ENCODE results near the gene TMEM163.

The TMEM163 gene

GRCh38 chr2:134457353-134457752 lies 261.4 kb downstream of the TMEM163 start (continued):
- no peak for TF ChIP-seq ZNF148 (tag by site-specific recombination; IDR thresholded peaks at IDR 0.05; ENCODE audit: borderline replicate concordance)
- no peak for TF ChIP-seq ZNF10 (tag by site-specific recombination; IDR thresholded peaks at IDR 0.05)

GRCh38 chr2:134455426-134455825 lies 263.4 kb downstream of the TMEM163 start:
- H3K27ac ChIP-seq (ENCODE audit: extremely low read depth, low read depth, low read length), result no peak overlapping the region
- peaks cover 0 to 30% of the 10 kb centered on the region in 2 experiments; a peak in 1 of 3 replicates for H3K36me3 ChIP-seq (ENCODE audit: control insufficient read depth in 2 of 2, insufficient read depth in 1 of 2, low read length in 2 of 2)
- TF ChIP-seq ZBTB48 (tag by site-specific recombination; IDR thresholded peaks at IDR 0.05), result no peak
- no peak for TF ChIP-seq ZNF76 (tag by site-specific recombination; IDR thresholded peaks at IDR 0.05; ENCODE audit: borderline replicate concordance, low read depth)
- no peak for TF ChIP-seq ZFP41 (tag by site-specific recombination; IDR thresholded peaks at IDR 0.05; ENCODE audit: borderline replicate concordance)
- no peak for TF ChIP-seq PATZ1 (tag by site-specific recombination; IDR thresholded peaks at IDR 0.05)
- TF ChIP-seq ZNF529 (tag by site-specific recombination; IDR thresholded peaks at IDR 0.05; ENCODE audit: insufficient replicate concordance), result no peak
- TF ChIP-seq ZNF626 (tag by site-specific recombination; IDR thresholded peaks at IDR 0.05), result no peak
- no peak for TF ChIP-seq ZNF701 (tag by site-specific recombination; IDR thresholded peaks at IDR 0.05)
- TF ChIP-seq ZNF510 (tag by site-specific recombination; IDR thresholded peaks at IDR 0.05; ENCODE audit: insufficient replicate concordance), result no peak
- TF ChIP-seq ZNF610 (tag by site-specific recombination; IDR thresholded peaks at IDR 0.05; ENCODE audit: borderline replicate concordance), result no peak
- no peak for TF ChIP-seq ZNF518A (tag by site-specific recombination; conservative IDR thresholded peaks at IDR 0.05; ENCODE audit: low read depth)
- TF ChIP-seq, protein P1, sequence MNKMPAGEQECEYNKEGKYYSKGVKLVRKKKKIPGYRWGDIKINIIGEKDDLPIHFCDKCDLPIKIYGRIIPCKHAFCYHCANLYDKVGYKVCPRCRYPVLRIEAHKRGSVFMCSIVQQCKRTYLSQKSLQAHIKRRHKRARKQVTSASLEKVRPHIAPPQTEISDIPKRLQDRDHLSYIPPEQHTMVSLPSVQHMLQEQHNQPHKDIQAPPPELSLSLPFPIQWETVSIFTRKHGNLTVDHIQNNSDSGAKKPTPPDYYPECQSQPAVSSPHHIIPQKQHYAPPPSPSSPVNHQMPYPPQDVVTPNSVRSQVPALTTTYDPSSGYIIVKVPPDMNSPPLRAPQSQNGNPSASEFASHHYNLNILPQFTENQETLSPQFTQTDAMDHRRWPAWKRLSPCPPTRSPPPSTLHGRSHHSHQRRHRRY (tag by site-specific recombination; IDR thresholded peaks at IDR 0.05), result no peak
- no peak for TF ChIP-seq ZNF549 (tag by site-specific recombination; IDR thresholded peaks at IDR 0.05)
- no peak for TF ChIP-seq ZNF776 (tag by site-specific recombination; IDR thresholded peaks at IDR 0.05; ENCODE audit: borderline replicate concordance)
- TF ChIP-seq ZNF561 (tag by site-specific recombination; IDR thresholded peaks at IDR 0.05; ENCODE audit: borderline replicate concordance), result no peak
- no peak for TF ChIP-seq HIC1 (tag by site-specific recombination; IDR thresholded peaks at IDR 0.05)
- TF ChIP-seq WT1 (tag by site-specific recombination; IDR thresholded peaks at IDR 0.05), result no peak
- TF ChIP-seq ZNF19 (tag by site-specific recombination; IDR thresholded peaks at IDR 0.05; ENCODE audit: low read depth), result no peak
- no peak for TF ChIP-seq ZNF449 (tag by site-specific recombination; IDR thresholded peaks at IDR 0.05)
- H3K4me3 ChIP-seq (ENCODE audit: low read depth, low read length), result no peak overlapping the region
- ChIA-PET CTCF (interaction anchor here (0.6 to 1.2 kb wide), 5 partner anchors 234 to 1118 kb away, joined by 3 to 8 read pairs (median 4); no protein-coding TSS in a partner anchor), POLR2A (no interaction called here)
- no peaks in the 10 kb centered on the region for H3K4me1 ChIP-seq (ENCODE audit: control insufficient read depth, insufficient read depth, low read length)
- no peaks in the 10 kb centered on the region for H3K9me3 ChIP-seq (ENCODE audit: control insufficient read depth, insufficient read depth, low read depth, low read length)
